Measurements from ENCODE around the gene AGAP4.
"Not testable (repeated sequence)": the region's sequence is repeated elsewhere in the genome, so short reads cannot be mapped to it uniquely, and the experiment has no call there.

AGAP4 gene

GRCh38 chr10:45847400-45847799 lies at the start of gene AGAP4:
Gene AGAP4, minus strand, starts transcription at chr10:45847500. Its CDS starts 153 bp downstream, at chr10:45847347.
- not testable (repeated sequence) for DNase-seq

GRCh38 chr10:45890721-45891120 lies 43.4 kb upstream of the AGAP4 start:
- DNase-seq: not testable (repeated sequence)

- DNase-seq: not testable (repeated sequence)
Observed at GRCh38 chr10:45889539-45890230, 42.4 kb upstream of the AGAP4 start.

GRCh38 chr10:45882880-45883279 lies 35.6 kb upstream of the AGAP4 start:
- DNase-seq: not testable (repeated sequence)

GRCh38 chr10:45865404-45865803 lies 18.1 kb upstream of the AGAP4 start:
- DNase-seq: not testable (repeated sequence)

- not testable (repeated sequence) for DNase-seq
Observed at GRCh38 chr10:45864264-45864663, 17.0 kb upstream of the AGAP4 start.

- DNase-seq: not testable (repeated sequence)
Observed at GRCh38 chr10:45863632-45864031, 16.3 kb upstream of the AGAP4 start.

GRCh38 chr10:45857931-45858330 lies 10.6 kb upstream of the AGAP4 start:
- not testable (repeated sequence) for DNase-seq

- peak; percentile 18 to 25 (median 23) for DNase-seq
Observed at GRCh38 chr10:45848467-45848866, 1.2 kb upstream of the AGAP4 start.

GRCh38 chr10:45822918-45823317 lies 24.4 kb downstream of the AGAP4 start:
- DNase-seq: not testable (repeated sequence)

GRCh38 chr10:45820107-45820830 lies 27.0 kb downstream of the AGAP4 start:
- DNase-seq: not testable (repeated sequence)

GRCh38 chr10:45819552-45819951 lies 27.7 kb downstream of the AGAP4 start:
- DNase-seq: no peak

- no peak for DNase-seq
Observed at GRCh38 chr10:45817912-45818311, 29.4 kb downstream of the AGAP4 start.

GRCh38 chr10:45817130-45817859 lies 30.0 kb downstream of the AGAP4 start:
- DNase-seq: no peak

GRCh38 chr10:45814146-45814545 lies 33.2 kb downstream of the AGAP4 start:
- not testable (repeated sequence) for DNase-seq

- DNase-seq: not testable (repeated sequence)
Observed at GRCh38 chr10:45812959-45813358, 34.3 kb downstream of the AGAP4 start.

GRCh38 chr10:45811075-45811474 lies 36.2 kb downstream of the AGAP4 start:
- peak in 1 of 3 donors; percentile 16 for DNase-seq

- no peak for DNase-seq
Observed at GRCh38 chr10:45809837-45810236, 37.5 kb downstream of the AGAP4 start.

- not testable (repeated sequence) for DNase-seq
Observed at GRCh38 chr10:45804996-45805395, 42.3 kb downstream of the AGAP4 start.

GRCh38 chr10:45803060-45804010 lies 44.0 kb downstream of the AGAP4 start:
- not testable (repeated sequence) for DNase-seq

GRCh38 chr10:45794761-45795160 lies 52.5 kb downstream of the AGAP4 start:
- not testable (repeated sequence) for DNase-seq
